Activated T-cell treated with anti-CD3 and anti-CD28 coated beads, Interleukin-2, amount 50 U/mL, for 1 hour (primary cell): ENCODE results near the gene PSMC5.
"Not testable (repeated sequence)": the region's sequence is repeated elsewhere in the genome, so short reads cannot be mapped to it uniquely, and the experiment has no call there.

Source experiments
- DNase-seq: peaks from one replicate; pipeline ENCODE4 v3.0.0-alpha.2; 2020

PSMC5 gene

GRCh38 chr17:63841350-63842172, 14.3 kb downstream of the PSMC5 start:
- no peak for DNase-seq

- no peak for DNase-seq
Observed at GRCh38 chr17:63842173-63842539, 14.9 kb downstream of the PSMC5 start.

DNA sequence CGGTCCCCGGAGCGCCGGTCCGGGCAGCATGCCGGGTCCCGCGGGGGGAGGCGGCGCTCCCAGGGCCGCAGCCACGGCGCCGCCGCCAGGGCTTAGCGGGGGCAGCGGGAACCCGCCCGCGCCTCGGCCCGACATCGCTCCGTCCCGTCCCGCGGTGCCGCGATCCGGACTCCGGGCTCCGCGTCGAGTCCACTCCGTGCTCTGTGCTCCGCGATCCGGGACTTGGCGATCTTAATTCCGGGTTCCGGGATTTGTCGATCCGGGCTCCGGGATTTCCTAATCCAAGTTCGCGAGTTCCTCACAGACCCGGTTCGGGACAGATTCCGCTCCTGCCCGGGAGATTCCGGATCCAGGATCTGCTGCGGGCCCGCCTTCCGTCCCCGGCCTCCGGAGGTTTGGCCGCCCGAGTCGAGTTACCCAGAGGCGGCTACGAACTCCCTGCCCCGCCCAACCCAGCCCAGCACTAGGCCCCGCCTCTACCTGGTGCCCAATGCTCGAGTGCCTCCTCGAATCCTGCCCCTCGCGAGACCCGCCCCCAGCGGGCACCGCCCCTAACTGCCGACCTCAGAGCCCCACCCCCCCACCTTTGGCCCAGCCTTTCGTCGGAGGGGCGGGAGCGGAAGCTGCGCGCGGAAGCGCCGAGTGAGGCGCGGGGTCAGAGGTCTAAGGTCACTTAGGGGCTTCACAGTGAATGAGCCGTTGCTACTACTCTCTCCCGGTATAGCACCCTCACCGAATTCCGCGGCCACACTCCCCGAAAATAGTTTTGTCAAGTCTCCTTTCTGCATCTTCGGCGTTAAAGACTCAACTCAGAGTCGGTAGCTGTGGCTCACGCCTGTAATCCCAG, 15.5 kb downstream of the PSMC5 start, which contains the start of gene SMARCD2:
SMARCD2 (minus strand) TSS at position 146 of the 847 bp plus-strand sequence; CDS start at position 135, 11 bp downstream.
- peak; percentile 99 for DNase-seq

- DNase-seq, result not testable (repeated sequence)
Observed at GRCh38 chr17:63843387-63843888, 16.2 kb downstream of the PSMC5 start.

- DNase-seq, result no peak
Observed at GRCh38 chr17:63843910-63844677, 16.9 kb downstream of the PSMC5 start.

GRCh38 chr17:63845509-63845908, 18.3 kb downstream of the PSMC5 start:
- no peak for DNase-seq

GRCh38 chr17:63847525-63848249, 20.5 kb downstream of the PSMC5 start:
- no peak for DNase-seq

- peak; percentile 97 for DNase-seq
Observed at GRCh38 chr17:63848834-63849689, 21.8 kb downstream of the PSMC5 start.

- no peak for DNase-seq
Observed at GRCh38 chr17:63850401-63850800, 23.2 kb downstream of the PSMC5 start.

DNA sequence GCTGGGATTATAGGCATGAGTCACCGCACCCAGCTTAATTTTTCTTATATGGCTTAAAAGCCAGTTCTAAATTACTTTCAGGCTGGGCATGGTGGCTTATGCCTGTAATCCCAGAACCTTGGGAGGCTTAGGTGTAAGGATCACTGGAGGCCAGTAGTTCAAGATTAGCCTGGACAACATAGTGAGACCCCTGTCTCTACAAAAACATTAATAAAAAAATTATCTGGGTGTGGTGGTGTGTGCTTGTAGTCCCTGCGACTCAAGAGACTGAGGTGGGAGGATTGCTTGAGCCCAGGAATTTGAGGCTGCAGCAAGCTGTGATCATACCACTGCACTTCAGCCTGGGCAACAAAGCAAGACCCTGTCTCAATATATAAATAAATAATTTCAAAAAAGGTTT, 26.0 kb downstream of the PSMC5 start:
- DNase-seq, result no peak

GRCh38 chr17:63854709-63855108, 27.5 kb downstream of the PSMC5 start:
- DNase-seq, result no peak

GRCh38 chr17:63855185-63855584, 28.0 kb downstream of the PSMC5 start:
- DNase-seq, result no peak

DNA sequence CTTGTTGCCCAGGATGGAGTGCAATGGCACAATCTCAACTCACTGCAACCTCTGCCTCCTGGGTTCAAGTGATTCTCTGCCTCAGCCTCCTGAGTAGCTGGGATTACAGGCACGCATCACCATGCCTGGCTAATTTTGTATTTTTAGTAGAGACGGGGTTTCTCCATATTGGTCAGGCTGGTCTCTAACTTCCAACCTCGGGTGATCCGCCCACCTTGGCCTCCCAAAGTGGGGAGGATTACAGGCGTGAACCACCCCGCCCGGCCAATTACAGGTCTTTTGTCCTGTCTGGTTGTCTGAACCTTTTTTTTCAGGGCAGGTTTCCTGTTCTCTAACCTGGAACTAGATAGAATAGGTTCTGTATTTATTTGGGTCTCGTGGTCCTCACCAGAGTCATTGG, 29.2 kb downstream of the PSMC5 start:
- DNase-seq, result not testable (repeated sequence)

DNA sequence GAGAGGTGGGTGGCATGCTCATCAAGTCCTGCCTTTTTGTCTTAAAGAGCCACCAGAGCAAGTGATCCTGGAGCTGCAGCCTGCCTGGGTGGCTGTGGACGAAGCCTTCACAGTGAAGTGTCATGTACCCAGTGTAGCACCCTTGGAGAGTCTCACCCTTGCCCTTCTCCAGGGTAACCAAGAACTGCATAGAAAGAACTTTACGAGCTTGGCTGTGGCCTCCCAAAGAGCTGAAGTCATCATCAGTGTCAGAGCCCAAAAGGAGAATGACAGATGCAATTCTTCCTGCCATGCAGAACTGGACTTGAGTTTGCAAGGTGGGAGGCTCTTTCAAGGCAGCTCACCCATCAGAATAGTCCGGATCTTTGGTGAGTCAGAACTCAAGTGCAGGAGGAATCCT, 32.0 kb downstream of the PSMC5 start:
- no peak for DNase-seq

DNA sequence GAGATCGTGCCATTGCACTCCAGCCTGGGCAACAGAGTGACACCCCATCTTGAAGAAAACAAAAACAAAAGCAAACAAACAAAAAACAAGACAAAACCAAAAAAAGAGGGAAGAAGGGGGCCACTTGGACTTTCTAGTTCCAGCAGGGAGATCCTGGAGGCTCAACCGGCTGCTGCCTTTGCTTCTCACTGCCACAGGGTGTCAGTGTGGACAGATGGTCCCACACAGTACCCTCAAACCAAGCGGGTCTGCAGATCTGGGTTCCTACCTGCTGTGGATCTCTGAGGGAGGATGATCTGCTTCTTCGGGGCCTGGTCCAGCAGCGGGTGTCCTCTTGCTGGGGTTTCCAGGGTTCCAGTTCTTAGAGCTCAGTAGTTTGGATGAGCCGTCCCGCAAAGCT, 39.4 kb downstream of the PSMC5 start:
- DNase-seq, result not testable (repeated sequence)

GRCh38 chr17:63869491-63870291, 42.5 kb downstream of the PSMC5 start:
- DNase-seq, result not testable (repeated sequence)

DNA sequence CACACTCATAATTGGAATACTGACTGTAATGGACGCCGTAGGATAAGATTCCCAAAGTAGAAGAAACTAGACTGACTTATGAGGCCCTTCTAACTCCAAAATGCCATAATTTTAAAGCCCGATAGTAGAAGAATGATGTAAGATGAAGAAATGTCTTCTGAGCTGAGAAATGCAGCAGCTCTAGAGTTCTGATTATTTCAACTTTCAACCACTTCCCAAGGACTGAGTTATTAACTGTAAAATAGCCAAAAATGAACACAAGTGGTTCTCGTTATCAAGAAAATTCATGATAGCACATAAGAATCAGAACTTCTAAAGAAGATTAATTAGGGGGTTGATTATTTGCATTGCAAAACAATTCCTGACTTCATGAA, 43.0 kb downstream of the PSMC5 start:
- DNase-seq, result not testable (repeated sequence)

GRCh38 chr17:63871646-63872365, 44.6 kb downstream of the PSMC5 start:
- not testable (repeated sequence) for DNase-seq

DNA sequence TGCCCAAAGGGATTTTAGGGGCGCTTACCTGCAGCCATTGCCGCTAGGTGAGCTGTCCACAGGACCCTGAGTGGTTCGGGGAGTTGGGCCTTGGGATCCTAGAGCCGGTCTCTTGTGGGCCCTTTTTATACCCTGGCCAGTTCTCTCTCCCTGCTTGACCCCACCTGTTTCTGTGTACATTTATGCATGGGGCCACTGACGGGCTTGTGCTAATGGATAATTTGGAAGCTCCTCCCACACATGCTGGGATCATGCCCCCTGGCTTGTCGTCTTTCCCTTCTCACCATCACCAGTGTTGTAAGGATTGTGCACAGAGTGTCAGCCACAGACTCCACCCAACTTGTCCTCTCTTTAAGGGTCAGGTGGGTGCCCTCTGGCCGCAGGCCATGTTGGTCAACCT, 46.3 kb downstream of the PSMC5 start, which contains the start of gene CSH2:
CSH2 (minus strand) TSS at position 101 of the 400 bp plus-strand sequence; CDS start at position 38, 63 bp downstream.
- DNase-seq, result not testable (repeated sequence)
